Heart left ventricle (tissue), 16 donors: Measurements from ENCODE around the gene AHCTF1. TPM values are rescaled to one million over a fixed set of nuclear protein-coding genes. Genes with fewer than 3 reads are reported as not detected.
A peak's percentile ranks its signal among the peaks of the same experiment; 100 is the strongest.

Experiments used
- ATAC-seq, 4 donors: fragments of 200-7000 bp; cut with Tn5 transposase; one replicate each; pipeline ENCODE4 v1.9.1; 2020 to 2022; ENCODE audit warnings: moderate library complexity in 4 of 4, mild to moderate bottlenecking in 3 of 4, moderate number of reproducible peaks in 1 of 4
- DNase-seq, 5 donors: peaks; one replicate each; pipeline ENCODE4 v3.0.0-alpha.2; 2020
- H3K27ac ChIP-seq, 12 donors: fragments of 200-600 bp; sonication (generic) in 4 of 12; one replicate each; pipeline versions ENCODE4 v1.5.0 to v1.8.0; 2016 to 2022; ENCODE audit warnings: mild to moderate bottlenecking in 2 of 12
- H3K27me3 ChIP-seq, 9 donors: fragments of 200-600 bp; sonication (generic) in 2 of 9; one replicate each; pipeline versions ENCODE4 v1.5.1 to v1.8.0; 2016 to 2022; ENCODE audit warnings: mild to moderate bottlenecking in 3 of 9
- H3K36me3 ChIP-seq, 9 donors: fragments of 200-600 bp; sonication (generic) in 2 of 9; one replicate each; pipeline versions ENCODE4 v1.5.0 to v1.8.0; 2018 to 2022; ENCODE audit warnings: mild to moderate bottlenecking in 2 of 9
- H3K4me1 ChIP-seq, 12 donors: fragments of 200-600 bp; sonication (generic) in 4 of 12; one replicate each; pipeline versions ENCODE4 v1.5.0 to v1.8.0; 2016 to 2022; ENCODE audit warnings: mild to moderate bottlenecking in 3 of 12
- H3K4me3 ChIP-seq, 12 donors: fragments of 200-600 bp; sonication (generic) in 4 of 12; one replicate each; pipeline versions ENCODE4 v1.5.0 to v1.8.0; 2017 to 2022; ENCODE audit warnings: mild to moderate bottlenecking in 9 of 12, moderate library complexity in 4 of 12
- H3K9me3 ChIP-seq, 12 donors: fragments of 200-600 bp; sonication (generic) in 4 of 12; one replicate each; pipeline versions ENCODE4 v1.5.0 to v1.8.0; 2016 to 2022; ENCODE audit warnings: mild to moderate bottlenecking in 1 of 12
- POLR2A ChIP-seq, 2 donors: fragments of 450-650 bp; IDR thresholded peaks; one replicate each; pipeline ENCODE4 v1.6.1; 2017; ENCODE audit warnings: antibody characterized with exemption in 2 of 2, mild to moderate bottlenecking in 2 of 2, moderate library complexity in 2 of 2
- WGBS, 4 donors: extraction: QIAGEN DNeasy Blood & Tissue Kit in 2 of 4; methylation state at CpG; one replicate each; pipeline versions ENCODE4 v1.1.5 to v1.1.7; 2013 to 2018; 5-methylcytosine and 5-hydroxymethylcytosine counted together
- intact Hi-C, 10 donors: fragments of 100-400 bp; cut with DNase I; formaldehyde crosslinking; loops; one replicate each; pipeline versions ENCODE4 v1.11.1 to v1.14.2; 2022
- polyA plus RNA-seq, 2 donors: library from polyadenylated mRNA; stranded (reverse); fragments of 200-250 nt; gene quantifications; one replicate each; pipeline ENCODE4 v1.2.3, GENCODE V29; 2013
- total RNA-seq, 9 donors: library from RNA; depleted of rRNA in 2 of 9; stranded (reverse); fragments of >200 nt in 2 of 9; fragmentation: NEBNext Ultra II Directional in 3 of 9; extraction: Animal tissue kit (Norgen Biotek cat#: 25700) in 3 of 9; gene quantifications; one replicate each; pipeline versions ENCODE4 v1.1.0 to v1.2.4, GENCODE V29; 2016 to 2023
- TF ChIP-seq, protein P1 (sequence below), 12 donors: fragments of 200-600 bp; sonication (generic) in 4 of 12; IDR thresholded peaks; one replicate each; pipeline versions ENCODE4 v1.5.0 to v1.8.0; 2018 to 2022; ENCODE audit warnings: antibody characterized with exemption in 12 of 12, mild to moderate bottlenecking in 5 of 12
- donor health status: ischemic (EF 13 %, LVEDD 7.1; RV severe dilation, severe dysfunction).
- donor health status: healthy with polysubstance abuse.
- donor health status: DM: no; HTN: yes; CAD: no.
- donor health status: DM: no; HTN: no; CAD: no.
- donor health status: ischemic (EF 25% LVEDD 6.9; RV normal size, moderate dysfunction).
- donor health status: ischemic (EF 25% LVEDD 5.7; RV mildly dilated, moderate dysfunction).
- donor health status: healthy.
- donor health status: DM: yes; HTN: yes; CAD: no.
- donor health status: ischemic (EF 35%, LVEDD 5.7; RV mildly dilated, moderate dysfunction).
- donor health status: nonischemic (EF 11% LVEDD 7.7; RV severe dilation, severe dysfunction).
- donor health status: DM: yes; HTN: yes; CAD: no.
- donor health status: PGD.
- donor health status: ischemic (EF 29% LVEDD 5.4; RV normal size, mild dysfunction).
- donor health status: nonischemic (EF 23%, LVEDD 6.1; RV moderate dilation, normal function).

Gene AHCTF1
- total and polyA plus RNA-seq, 11 donors = 6.3 to 39.7 (median 19.4) TPM

DNA sequence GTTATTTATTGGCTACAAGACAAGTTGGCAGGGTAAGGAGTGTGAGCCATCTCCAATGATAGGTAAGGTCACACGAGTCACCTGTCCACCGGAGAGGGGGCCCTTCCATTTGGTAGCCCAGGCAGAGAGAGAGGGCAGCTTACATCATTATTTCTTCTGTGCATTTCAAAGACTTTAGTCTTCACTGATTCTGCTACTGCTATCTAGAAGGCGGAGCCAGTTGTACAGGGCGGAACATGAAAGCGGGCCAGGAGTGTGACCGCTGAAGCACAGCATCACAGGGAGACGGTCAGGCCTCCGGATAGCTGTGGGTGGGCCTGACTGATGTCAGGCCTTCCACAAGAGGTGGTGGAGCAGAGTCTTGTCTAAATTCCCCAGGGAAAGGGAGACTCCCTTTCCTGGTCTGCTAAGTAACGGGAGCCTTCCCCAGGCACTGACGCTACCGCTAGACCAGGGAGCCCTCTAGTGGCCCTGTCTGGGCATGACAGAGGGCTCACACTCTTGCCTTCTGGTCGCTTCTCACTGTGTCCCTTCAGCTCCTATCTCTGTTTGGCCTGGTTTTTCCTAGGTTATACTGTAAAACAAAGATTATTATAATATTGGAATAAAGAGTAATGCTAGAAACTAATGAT is 39.5 kb upstream of the AHCTF1 start:
- Histone ChIP-seq H3K27ac (no peak overlapping the region), H3K27me3 (no peaks in the 10 kb centered on the region), H3K9me3 (peaks cover 0 to 15% (median 0%) of the 10 kb centered on the region in 12 donors), H3K36me3 (no peaks in the 10 kb centered on the region), H3K4me3 (peak overlapping the region in 7 of 12 donors; percentile 5 to 46 (median 21)), H3K4me1 (no peaks in the 10 kb centered on the region)
- peak; percentile 56 to 76 (median 63) for DNase-seq
- ATAC-seq = peak in 1 of 4 donors; percentile 55
- intact Hi-C loops = loop anchor here in 9 of 10 donors (1.0 to 5.0 kb wide), 3 partner anchors 64 kb away; no protein-coding TSS in a partner anchor
- WGBS, 4 donors = 65 to 75% (median 70%) methylated on average over 12 of the region's 12 CpGs
- TF ChIP-seq, protein P1, sequence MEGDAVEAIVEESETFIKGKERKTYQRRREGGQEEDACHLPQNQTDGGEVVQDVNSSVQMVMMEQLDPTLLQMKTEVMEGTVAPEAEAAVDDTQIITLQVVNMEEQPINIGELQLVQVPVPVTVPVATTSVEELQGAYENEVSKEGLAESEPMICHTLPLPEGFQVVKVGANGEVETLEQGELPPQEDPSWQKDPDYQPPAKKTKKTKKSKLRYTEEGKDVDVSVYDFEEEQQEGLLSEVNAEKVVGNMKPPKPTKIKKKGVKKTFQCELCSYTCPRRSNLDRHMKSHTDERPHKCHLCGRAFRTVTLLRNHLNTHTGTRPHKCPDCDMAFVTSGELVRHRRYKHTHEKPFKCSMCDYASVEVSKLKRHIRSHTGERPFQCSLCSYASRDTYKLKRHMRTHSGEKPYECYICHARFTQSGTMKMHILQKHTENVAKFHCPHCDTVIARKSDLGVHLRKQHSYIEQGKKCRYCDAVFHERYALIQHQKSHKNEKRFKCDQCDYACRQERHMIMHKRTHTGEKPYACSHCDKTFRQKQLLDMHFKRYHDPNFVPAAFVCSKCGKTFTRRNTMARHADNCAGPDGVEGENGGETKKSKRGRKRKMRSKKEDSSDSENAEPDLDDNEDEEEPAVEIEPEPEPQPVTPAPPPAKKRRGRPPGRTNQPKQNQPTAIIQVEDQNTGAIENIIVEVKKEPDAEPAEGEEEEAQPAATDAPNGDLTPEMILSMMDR (IDR thresholded peaks at IDR 0.05) = peak; percentile 76 to 95 (median 90)
- TF ChIP-seq POLR2A (IDR thresholded peaks at IDR 0.05) = no peak

DNA sequence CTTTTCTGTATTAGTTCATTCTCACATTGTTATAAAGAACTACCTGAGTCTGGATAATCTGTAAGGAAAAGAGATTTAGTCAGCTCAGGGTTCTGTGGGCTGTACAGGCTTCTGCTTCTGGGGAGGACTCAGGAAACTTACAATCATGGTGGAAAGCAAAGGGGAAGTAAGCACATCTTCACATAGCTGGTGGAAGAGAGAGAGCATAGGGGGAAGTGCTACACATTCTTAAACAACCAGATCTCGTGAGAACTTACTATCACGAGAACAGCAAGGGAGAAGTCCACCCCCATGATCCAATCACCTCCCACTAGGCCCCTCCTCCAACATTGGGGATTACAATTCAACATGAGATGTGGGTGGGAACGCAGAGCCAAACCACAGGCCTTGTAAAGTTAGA is 37.9 kb upstream of the AHCTF1 start:
- ATAC-seq = no peak
- peaks cover 0 to 15% (median 0%) of the 10 kb centered on the region in 12 donors for H3K9me3 ChIP-seq
- no peaks in the 10 kb centered on the region for H3K27me3 ChIP-seq
- intact Hi-C loops = loop anchor here in 9 of 10 donors (2.0 to 5.0 kb wide), 2 partner anchors 62 to 63 kb away; no protein-coding TSS in a partner anchor
- no peaks in the 10 kb centered on the region for H3K36me3 ChIP-seq
- H3K27ac ChIP-seq = no peak overlapping the region
- WGBS, 4 donors = 90 to 94% (median 92%) methylated on average over 3 of the region's 3 CpGs
- no peak overlapping the region for H3K4me3 ChIP-seq
- DNase-seq = no peak
- H3K4me1 ChIP-seq = no peaks in the 10 kb centered on the region
- TF ChIP-seq POLR2A (IDR thresholded peaks at IDR 0.05) = no peak
- TF ChIP-seq, protein P1 (IDR thresholded peaks at IDR 0.05) = no peak

DNA sequence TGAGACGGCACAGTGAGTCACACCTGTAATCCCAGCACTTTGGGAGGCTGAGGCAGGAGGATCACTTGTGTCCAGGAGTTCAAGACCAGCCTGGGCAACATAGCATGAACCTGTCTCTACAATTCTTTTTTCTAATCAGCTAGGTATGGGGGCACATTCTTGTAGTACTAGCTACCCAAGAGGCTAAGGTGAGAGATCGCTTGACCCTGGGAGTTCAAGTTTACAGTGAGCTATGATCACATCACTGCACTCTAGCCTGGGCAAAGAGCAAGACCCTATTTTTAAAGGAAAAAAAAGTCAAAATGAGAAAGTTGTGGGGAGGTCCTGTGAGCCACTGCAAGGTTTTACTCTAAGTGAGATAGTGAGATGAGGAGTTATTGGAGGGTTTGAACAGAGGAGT is 34.8 kb upstream of the AHCTF1 start:
- 94 to 100% (median 98%) methylated on average over 2 of the region's 2 CpGs for WGBS, 4 donors
- no peaks in the 10 kb centered on the region for H3K36me3 ChIP-seq
- H3K27ac ChIP-seq = no peak overlapping the region
- DNase-seq = no peak
- H3K27me3 ChIP-seq = no peaks in the 10 kb centered on the region
- TF ChIP-seq, protein P1 (IDR thresholded peaks at IDR 0.05) = no peak
- no peak for TF ChIP-seq POLR2A (IDR thresholded peaks at IDR 0.05)
- H3K4me3 ChIP-seq = no peak overlapping the region
- peaks cover 0 to 12% (median 0%) of the 10 kb centered on the region in 12 donors for H3K4me1 ChIP-seq
- ATAC-seq = no peak
- intact Hi-C loops = loop anchor here in 1 of 10 donors (5.0 kb wide), 1 partner anchor 59 kb away; no protein-coding TSS in a partner anchor
- peaks cover 0 to 15% (median 0%) of the 10 kb centered on the region in 12 donors for H3K9me3 ChIP-seq

DNA sequence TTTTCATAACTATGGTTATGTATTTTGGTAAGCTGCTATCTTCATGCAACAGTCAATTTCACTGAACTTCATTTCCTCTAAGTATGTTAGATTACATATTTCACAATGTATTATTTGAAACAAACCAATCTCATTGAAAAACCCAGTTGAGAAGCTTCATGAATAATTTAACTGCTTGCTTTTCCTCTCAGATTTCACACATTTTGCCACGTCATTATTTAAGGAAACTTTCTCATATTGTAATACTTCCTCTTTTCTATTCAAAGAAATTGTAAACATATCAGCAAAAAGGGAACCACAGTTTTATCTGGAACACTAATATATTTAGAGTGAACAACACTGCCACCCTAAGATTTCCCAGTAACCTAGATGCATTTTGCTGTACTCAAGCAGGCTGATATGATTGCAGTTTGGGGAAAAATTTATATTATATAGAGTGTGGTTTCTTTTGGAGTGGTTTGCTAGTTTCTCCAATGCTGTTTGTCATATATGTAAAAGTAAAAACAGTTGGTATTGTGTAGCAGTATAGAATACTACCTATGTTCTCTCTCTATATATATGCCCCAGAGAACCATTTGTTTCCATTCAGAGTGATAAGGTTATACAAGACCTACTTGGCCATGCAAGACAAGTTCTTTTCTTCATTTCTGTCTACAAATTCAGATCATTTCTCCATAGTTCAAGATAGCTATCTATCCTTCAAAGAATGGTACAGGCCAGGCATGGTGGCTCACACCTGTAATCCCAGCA is 28.4 kb upstream of the AHCTF1 start:
- DNase-seq (no peak), ATAC-seq (peak in 2 of 4 donors; percentile 31 to 37)
- 39 to 57% (median 45%) methylated on average over 1 of the region's 1 CpG for WGBS, 4 donors
- no peak for TF ChIP-seq POLR2A (IDR thresholded peaks at IDR 0.05)
- TF ChIP-seq, protein P1 (IDR thresholded peaks at IDR 0.05) = peak in 4 of 12 donors; percentile 10 to 27 (median 18)
- Histone ChIP-seq H3K4me3 (no peak overlapping the region), H3K27me3 (no peaks in the 10 kb centered on the region), H3K36me3 (no peaks in the 10 kb centered on the region), H3K4me1 (peaks cover 0 to 33% (median 0%) of the 10 kb centered on the region in 12 donors), H3K27ac (peak overlapping the region in 2 of 12 donors; percentile 17 to 81), H3K9me3 (no peaks in the 10 kb centered on the region)
- intact Hi-C loops = no loop called here
